ENCODE data around the gene APOL4.
"Not testable (repeated sequence)": the region's sequence is repeated elsewhere in the genome, so short reads cannot be mapped to it uniquely, and the experiment has no call there.

APOL4 gene

DNA sequence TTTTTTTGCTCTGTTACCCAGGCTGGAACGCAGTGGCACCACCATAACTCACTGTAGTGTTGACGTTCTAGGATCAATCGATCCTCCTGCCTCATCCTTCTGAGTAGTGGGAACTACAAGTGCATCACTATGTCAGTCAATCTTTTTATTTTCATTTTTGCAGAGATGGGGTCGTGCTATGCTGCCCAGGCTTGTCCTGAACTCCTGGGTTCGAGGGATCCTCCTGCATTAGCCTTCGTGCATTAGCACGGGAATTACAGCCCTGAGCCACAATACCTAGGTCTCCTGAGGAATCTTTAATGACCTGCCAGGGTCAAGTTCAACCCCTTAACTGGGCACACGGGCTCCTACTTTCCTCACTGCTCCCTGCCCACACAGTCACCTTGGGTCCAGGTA, 45.5 kb downstream of the APOL4 start:
- CTCF ChIA-PET: no interaction called here
- H3K27ac ChIP-seq: peak overlapping the region; percentile 77
- POLR2A ChIA-PET (ENCODE audit: low non-redundant PET): no interaction called here
- no peak for DNase-seq (ENCODE audit: low spot score)
- TF ChIP-seq, protein P1, sequence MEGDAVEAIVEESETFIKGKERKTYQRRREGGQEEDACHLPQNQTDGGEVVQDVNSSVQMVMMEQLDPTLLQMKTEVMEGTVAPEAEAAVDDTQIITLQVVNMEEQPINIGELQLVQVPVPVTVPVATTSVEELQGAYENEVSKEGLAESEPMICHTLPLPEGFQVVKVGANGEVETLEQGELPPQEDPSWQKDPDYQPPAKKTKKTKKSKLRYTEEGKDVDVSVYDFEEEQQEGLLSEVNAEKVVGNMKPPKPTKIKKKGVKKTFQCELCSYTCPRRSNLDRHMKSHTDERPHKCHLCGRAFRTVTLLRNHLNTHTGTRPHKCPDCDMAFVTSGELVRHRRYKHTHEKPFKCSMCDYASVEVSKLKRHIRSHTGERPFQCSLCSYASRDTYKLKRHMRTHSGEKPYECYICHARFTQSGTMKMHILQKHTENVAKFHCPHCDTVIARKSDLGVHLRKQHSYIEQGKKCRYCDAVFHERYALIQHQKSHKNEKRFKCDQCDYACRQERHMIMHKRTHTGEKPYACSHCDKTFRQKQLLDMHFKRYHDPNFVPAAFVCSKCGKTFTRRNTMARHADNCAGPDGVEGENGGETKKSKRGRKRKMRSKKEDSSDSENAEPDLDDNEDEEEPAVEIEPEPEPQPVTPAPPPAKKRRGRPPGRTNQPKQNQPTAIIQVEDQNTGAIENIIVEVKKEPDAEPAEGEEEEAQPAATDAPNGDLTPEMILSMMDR (conservative IDR thresholded peaks at IDR 0.05; ENCODE audit: low read depth): no peak

DNA sequence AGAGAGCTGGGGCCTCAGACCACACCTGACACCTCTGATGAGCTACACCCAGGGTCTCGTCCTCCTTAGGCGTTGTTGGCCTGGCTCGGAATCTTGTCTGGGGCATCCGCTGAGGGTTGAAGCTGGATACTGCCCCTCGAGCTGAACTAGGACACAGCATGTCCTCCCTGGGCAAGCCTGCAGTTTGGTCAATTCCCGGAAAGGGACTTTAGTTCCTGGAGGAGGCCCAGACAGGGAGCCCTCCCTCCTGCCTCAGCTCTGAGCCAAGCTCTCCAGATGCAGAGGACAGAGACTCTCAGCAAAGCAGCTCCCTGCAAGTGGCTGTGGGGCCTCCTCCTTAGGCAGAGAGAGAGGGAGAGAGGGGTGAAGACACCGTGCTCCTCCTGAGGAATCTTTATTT, 45.9 kb downstream of the APOL4 start:
- no peak overlapping the region for H3K27ac ChIP-seq
- no peak for DNase-seq (ENCODE audit: low spot score)
- POLR2A ChIA-PET (ENCODE audit: low non-redundant PET): no interaction called here
- TF ChIP-seq, protein P1 (conservative IDR thresholded peaks at IDR 0.05; ENCODE audit: low read depth): no peak
- CTCF ChIA-PET: no interaction called here

DNA sequence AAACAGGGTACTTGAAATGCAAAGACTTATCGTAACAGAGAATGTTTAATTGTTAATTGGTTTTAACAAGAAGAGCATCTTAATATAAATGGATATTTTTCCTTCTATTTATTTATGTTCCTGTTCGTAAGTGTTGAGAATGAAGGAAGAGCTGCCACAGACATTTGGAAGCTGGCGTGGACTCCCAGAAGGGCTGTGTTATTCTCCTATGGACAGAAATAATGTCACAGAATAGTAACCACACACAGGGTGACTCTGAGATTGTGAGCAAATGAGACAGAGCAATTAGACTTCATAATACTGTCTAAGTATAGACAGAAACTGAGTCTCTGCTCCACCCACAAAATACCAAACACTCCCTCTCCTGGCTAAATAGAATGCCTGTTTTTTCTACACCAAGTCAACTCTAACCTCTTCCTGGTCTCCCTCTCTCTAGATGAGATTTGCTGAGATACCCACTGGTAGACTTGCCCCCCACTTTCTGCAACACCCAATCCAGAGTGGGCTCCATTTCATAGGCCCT, 47.1 kb downstream of the APOL4 start:
- TF ChIP-seq, protein P1 (conservative IDR thresholded peaks at IDR 0.05; ENCODE audit: low read depth): no peak
- CTCF ChIA-PET: no interaction called here
- H3K27ac ChIP-seq: no peak overlapping the region
- POLR2A ChIA-PET (ENCODE audit: low non-redundant PET): no interaction called here
- DNase-seq (ENCODE audit: low spot score): no peak

DNA sequence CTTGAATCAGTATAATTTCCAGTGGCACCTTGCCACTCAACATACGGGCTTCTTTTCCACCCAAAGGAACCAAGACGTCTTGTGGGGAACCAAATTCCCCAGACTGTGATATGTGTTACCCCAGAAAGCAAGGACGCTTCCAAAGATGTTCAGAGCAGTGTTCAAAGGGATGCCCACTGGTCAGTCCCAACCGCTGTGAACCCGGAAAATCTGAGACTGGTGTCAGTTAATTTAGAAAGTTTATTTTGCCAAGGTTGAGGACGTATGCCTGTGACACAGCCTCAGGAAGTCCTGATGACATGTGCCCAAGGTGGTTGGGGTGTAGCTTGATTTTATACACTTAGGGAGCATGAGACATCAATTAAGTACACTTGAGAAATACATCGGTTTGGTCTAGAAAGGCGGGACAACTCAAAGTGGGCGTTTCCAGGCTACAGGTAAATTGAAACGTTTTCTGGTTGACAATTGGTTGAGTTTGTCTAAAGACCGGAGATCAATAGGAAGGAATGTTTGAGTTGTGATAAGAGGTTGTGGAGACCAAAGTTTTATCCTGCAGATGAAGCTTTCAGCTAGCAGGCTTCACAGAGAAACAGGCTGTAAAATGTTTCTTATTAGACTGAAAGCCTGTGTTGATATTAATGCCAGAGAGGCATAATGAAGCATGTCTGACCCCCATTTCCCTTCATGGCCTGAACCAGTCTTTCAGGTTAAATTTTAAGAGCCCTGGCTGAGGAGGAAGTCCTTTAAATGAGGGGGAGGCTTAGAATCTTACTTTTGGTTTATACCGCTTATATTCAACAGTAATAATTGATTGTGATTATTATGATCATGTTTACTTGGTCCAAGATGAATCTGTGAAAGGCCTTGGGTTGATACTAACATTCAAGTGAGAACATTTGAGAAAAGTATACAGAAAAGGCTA, 47.8 kb downstream of the APOL4 start:
- no peak overlapping the region for H3K27ac ChIP-seq
- TF ChIP-seq, protein P1 (conservative IDR thresholded peaks at IDR 0.05; ENCODE audit: low read depth): no peak
- POLR2A ChIA-PET (ENCODE audit: low non-redundant PET): no interaction called here
- DNase-seq (ENCODE audit: low spot score): no peak
- CTCF ChIA-PET: no interaction called here

DNA sequence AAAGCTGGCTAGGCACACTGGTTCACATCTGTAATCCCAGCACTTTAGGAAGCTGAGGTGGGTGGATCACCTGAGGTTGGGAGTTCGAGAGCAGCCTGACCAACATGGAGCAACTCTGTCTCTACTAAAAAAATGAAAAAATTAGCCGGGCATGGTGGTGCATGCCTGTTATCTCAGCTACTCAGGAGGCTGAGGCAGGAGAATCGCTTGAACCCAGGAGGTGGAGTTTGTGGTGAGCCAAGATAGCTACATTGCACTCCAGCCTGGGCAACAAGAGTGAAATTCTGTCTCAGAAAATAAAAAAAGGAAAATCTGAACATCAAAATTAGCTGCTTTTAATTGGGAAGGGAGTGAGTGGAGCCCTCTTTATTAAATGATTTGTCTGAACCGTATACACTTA, 48.8 kb downstream of the APOL4 start:
- POLR2A ChIA-PET (ENCODE audit: low non-redundant PET); H3K27ac ChIP-seq; DNase-seq (ENCODE audit: low spot score): not testable (repeated sequence)
- CTCF ChIA-PET: interaction anchor here (0.6 kb wide), 1 partner anchor 45 kb away, joined by 4 read pairs; no protein-coding TSS in a partner anchor

DNA sequence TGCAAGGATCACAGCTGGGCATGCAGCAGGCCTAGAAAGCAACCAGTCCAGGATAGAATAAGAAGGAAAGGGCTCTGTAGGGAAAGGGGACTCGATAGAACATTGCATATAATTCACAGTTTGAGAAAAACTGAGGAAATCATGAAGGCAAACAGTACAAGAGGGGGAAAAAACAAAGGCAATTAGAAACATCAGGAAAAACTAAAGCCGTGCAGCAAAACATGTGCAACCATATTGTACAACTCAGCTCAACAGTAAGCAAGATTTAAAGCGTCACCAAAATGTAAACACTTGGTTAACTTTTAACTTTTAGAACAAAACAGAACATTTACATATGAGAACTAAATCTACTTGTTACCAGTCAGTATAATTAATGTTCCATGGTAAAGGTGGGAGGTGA, 49.5 kb downstream of the APOL4 start:
- CTCF ChIA-PET: no interaction called here
- POLR2A ChIA-PET (ENCODE audit: low non-redundant PET): no interaction called here
- TF ChIP-seq, protein P1 (conservative IDR thresholded peaks at IDR 0.05; ENCODE audit: low read depth): no peak
- H3K27ac ChIP-seq: no peak overlapping the region
- DNase-seq (ENCODE audit: low spot score): no peak

DNA sequence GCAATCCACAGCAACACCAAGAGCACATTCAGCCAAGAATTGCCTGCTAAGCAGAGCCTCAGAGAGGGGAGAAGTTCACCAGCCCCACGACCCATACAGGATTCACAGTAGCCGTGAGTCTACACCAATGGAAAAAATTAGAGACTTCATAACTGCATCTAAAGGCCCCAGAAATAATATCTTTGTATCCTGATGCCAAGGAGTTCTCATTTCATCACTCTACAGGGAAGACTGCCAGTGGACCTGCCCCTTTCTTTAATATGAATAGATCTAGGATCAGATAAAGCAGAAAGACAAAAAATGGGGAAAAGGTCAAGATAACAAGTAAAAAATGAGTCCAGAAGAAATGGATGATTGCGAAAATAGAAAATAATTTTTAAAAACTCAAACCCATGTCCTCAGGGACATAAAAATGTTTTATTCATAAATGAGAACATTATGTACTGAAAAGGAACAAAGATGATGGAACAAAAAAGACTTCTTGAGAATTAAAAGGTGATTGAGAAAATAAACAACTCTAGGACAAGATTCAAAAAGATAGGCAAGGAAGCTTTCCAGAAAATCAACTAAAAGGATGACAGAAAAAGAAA, 50.5 kb downstream of the APOL4 start:
- DNase-seq (ENCODE audit: low spot score): no peak
- ChIA-PET POLR2A (ENCODE audit: low non-redundant PET) (no interaction called here), CTCF (no interaction called here)
- TF ChIP-seq, protein P1 (conservative IDR thresholded peaks at IDR 0.05; ENCODE audit: low read depth): no peak
- H3K27ac ChIP-seq: no peak overlapping the region

Data from RWPE1 (cell line).